GM19463 (cell line): ENCODE results near the gene ANKRD42.
A peak's percentile ranks its signal among the peaks of the same experiment; 100 is the strongest.
"Not testable (repeated sequence)": the region's sequence is repeated elsewhere in the genome, so short reads cannot be mapped to it uniquely, and the experiment has no call there.

Experiments
- ATAC-seq: cut with Tn5 transposase; IDR thresholded peaks from one replicate; pipeline ENCODE4 v1.9.1; 2021; ENCODE audit warnings: mild to moderate bottlenecking, moderate library complexity; ENCODE audit not compliant: unreplicated experiment

ANKRD42 gene

GRCh38 chr11:83172551-83172950, 21.0 kb upstream of the ANKRD42 start:
- no peak for ATAC-seq

GRCh38 chr11:83174008-83174407, 19.5 kb upstream of the ANKRD42 start:
- no peak for ATAC-seq

- ATAC-seq = no peak
Observed at GRCh38 chr11:83175815-83176214, 17.7 kb upstream of the ANKRD42 start.

- no peak for ATAC-seq
Observed at GRCh38 chr11:83181815-83182214, 11.7 kb upstream of the ANKRD42 start.

- no peak for ATAC-seq
Observed at GRCh38 chr11:83185767-83186166, 7.7 kb upstream of the ANKRD42 start.

- ATAC-seq = no peak
Observed at GRCh38 chr11:83187465-83187864, 6.0 kb upstream of the ANKRD42 start.

GRCh38 chr11:83191491-83191890, 2.0 kb upstream of the ANKRD42 start:
- ATAC-seq = no peak

- no peak for ATAC-seq
Observed at GRCh38 chr11:83191986-83192385, 1.5 kb upstream of the ANKRD42 start.

GRCh38 chr11:83192606-83193245, 786 bp upstream of the ANKRD42 start:
- no peak for ATAC-seq

- ATAC-seq = peak; percentile 49
Observed at GRCh38 chr11:83194281-83195142, 1.0 kb downstream of the ANKRD42 start.

GRCh38 chr11:83195143-83195466, 1.6 kb downstream of the ANKRD42 start:
- no peak for ATAC-seq

- no peak for ATAC-seq
Observed at GRCh38 chr11:83195649-83196048, 2.1 kb downstream of the ANKRD42 start.

GRCh38 chr11:83200035-83200434, 6.5 kb downstream of the ANKRD42 start:
- no peak for ATAC-seq

GRCh38 chr11:83205608-83206185, 12.2 kb downstream of the ANKRD42 start:
- no peak for ATAC-seq

GRCh38 chr11:83206221-83206620, 12.7 kb downstream of the ANKRD42 start:
- ATAC-seq = no peak

- ATAC-seq = not testable (repeated sequence)
Observed at GRCh38 chr11:83206771-83207382, 13.4 kb downstream of the ANKRD42 start.

GRCh38 chr11:83219095-83219494, 25.6 kb downstream of the ANKRD42 start:
- no peak for ATAC-seq

GRCh38 chr11:83220260-83220659, 26.7 kb downstream of the ANKRD42 start:
- no peak for ATAC-seq

GRCh38 chr11:83221694-83222093, 28.2 kb downstream of the ANKRD42 start:
- ATAC-seq = no peak

GRCh38 chr11:83222499-83222898, 29.0 kb downstream of the ANKRD42 start:
- no peak for ATAC-seq

- ATAC-seq = no peak
Observed at GRCh38 chr11:83223457-83223856, 29.9 kb downstream of the ANKRD42 start.

GRCh38 chr11:83235825-83236224, 42.3 kb downstream of the ANKRD42 start:
- no peak for ATAC-seq
